WTC11 (cell line): ENCODE results near the gene RGL2.
"Not testable (repeated sequence)": the region's sequence is repeated elsewhere in the genome, so short reads cannot be mapped to it uniquely, and the experiment has no call there.

Experiments
- ATF1 ChIP-seq: sonication (generic); formaldehyde crosslinking; IDR thresholded peaks from 2 replicates; pipeline ENCODE4 v1.8.1; 2023; ENCODE audit warnings: mild to moderate bottlenecking, moderate library complexity, missing genetic modification reagents
- ATF3 ChIP-seq: sonication (generic); formaldehyde crosslinking; conservative IDR thresholded peaks from 2 replicates; pipeline ENCODE4 v1.8.1; 2022; ENCODE audit warnings: mild to moderate bottlenecking, missing genetic modification reagents
- CTCF ChIP-seq: fragments of 200-600 bp; IDR thresholded peaks from 2 replicates; pipeline ENCODE4 v1.8.0; 2022; ENCODE audit warnings: antibody characterized with exemption
- NFYB ChIP-seq: sonication (generic); formaldehyde crosslinking; conservative IDR thresholded peaks from 2 replicates; pipeline ENCODE4 v1.8.0; 2022; ENCODE audit warnings: low read depth, missing genetic modification reagents
- TF ChIP-seq, protein P1 (sequence below): sonication (generic); formaldehyde crosslinking; IDR thresholded peaks from 2 replicates; pipeline ENCODE4 v1.8.0; 2022; ENCODE audit warnings: mild to moderate bottlenecking, missing genetic modification reagents
- TF ChIP-seq, protein P2 (sequence below): sonication (generic); formaldehyde crosslinking; IDR thresholded peaks from 2 replicates; pipeline ENCODE4 v1.8.0; 2022; ENCODE audit warnings: mild to moderate bottlenecking, missing genetic modification reagents
- TF ChIP-seq, protein P3 (sequence below): sonication (generic); formaldehyde crosslinking; IDR thresholded peaks from 2 replicates; pipeline ENCODE4 v1.8.1; 2022; ENCODE audit warnings: mild to moderate bottlenecking, moderate library complexity, missing genetic modification reagents

DNA sequence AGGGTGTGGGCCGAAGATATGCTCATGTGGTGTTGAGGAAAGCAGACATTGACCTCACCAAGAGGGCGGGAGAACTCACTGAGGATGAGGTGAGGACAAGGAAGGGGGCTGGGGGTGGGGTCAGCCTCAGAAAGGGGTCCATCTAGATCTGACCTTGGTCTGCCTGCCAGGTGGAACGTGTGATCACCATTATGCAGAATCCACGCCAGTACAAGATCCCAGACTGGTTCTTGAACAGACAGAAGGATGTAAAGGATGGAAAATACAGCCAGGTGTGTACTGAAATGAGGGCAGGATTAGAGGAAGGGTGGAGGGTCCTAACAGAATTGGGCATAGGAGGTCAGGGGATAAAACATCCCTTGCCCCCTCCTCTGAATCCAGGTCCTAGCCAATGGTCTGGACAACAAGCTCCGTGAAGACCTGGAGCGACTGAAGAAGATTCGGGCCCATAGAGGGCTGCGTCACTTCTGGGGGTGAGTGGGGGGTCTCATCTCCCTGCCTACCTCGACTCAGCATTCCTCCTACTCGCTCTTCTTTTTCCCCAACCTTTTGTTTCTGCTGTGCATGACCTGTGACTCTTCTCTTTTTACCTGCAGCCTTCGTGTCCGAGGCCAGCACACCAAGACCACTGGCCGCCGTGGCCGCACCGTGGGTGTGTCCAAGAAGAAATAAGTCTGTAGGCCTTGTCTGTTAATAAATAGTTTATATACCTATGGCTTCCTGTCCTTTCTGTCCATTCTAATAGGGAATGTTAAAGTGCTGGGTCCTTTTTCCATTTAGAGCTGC is 22.8 kb downstream of the RGL2 start:
- TF ChIP-seq CTCF; NFYB (CRISPR knock-in tag); ATF3 (CRISPR knock-in tag); ATF1 (CRISPR knock-in tag): not testable (repeated sequence)
- TF ChIP-seq, protein P1, sequence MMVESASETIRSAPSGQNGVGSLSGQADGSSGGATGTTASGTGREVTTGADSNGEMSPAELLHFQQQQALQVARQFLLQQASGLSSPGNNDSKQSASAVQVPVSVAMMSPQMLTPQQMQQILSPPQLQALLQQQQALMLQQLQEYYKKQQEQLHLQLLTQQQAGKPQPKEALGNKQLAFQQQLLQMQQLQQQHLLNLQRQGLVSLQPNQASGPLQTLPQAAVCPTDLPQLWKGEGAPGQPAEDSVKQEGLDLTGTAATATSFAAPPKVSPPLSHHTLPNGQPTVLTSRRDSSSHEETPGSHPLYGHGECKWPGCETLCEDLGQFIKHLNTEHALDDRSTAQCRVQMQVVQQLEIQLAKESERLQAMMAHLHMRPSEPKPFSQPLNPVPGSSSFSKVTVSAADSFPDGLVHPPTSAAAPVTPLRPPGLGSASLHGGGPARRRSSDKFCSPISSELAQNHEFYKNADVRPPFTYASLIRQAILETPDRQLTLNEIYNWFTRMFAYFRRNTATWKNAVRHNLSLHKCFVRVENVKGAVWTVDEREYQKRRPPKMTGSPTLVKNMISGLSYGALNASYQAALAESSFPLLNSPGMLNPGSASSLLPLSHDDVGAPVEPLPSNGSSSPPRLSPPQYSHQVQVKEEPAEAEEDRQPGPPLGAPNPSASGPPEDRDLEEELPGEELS (CRISPR knock-in tag): not testable (repeated sequence)
- TF ChIP-seq, protein P2, sequence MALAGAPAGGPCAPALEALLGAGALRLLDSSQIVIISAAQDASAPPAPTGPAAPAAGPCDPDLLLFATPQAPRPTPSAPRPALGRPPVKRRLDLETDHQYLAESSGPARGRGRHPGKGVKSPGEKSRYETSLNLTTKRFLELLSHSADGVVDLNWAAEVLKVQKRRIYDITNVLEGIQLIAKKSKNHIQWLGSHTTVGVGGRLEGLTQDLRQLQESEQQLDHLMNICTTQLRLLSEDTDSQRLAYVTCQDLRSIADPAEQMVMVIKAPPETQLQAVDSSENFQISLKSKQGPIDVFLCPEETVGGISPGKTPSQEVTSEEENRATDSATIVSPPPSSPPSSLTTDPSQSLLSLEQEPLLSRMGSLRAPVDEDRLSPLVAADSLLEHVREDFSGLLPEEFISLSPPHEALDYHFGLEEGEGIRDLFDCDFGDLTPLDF (CRISPR knock-in tag): not testable (repeated sequence)
- TF ChIP-seq, protein P3, sequence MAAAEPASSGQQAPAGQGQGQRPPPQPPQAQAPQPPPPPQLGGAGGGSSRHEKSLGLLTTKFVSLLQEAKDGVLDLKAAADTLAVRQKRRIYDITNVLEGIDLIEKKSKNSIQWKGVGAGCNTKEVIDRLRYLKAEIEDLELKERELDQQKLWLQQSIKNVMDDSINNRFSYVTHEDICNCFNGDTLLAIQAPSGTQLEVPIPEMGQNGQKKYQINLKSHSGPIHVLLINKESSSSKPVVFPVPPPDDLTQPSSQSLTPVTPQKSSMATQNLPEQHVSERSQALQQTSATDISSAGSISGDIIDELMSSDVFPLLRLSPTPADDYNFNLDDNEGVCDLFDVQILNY (CRISPR knock-in tag): not testable (repeated sequence)
